ENCODE results near the gene SORBS1.

SORBS1 gene

DNA sequence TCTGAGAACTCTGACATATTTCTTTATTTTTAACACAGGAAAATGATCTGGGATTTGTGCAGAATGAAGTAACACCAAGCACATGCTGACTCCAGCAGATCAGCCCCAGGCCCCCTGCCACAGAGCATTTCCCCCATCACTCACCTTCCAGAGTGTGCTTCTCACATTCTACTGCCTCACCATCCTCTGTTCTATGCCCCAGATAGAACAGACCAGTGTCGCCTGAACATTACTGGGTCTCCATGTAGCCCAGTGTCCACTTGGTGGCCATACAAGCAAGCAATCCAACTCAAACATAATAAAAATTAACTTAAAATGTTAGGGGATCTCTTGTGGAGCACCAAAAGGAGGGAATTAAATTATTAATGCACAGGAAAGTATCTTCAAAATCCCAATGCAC is 58.8 kb downstream of the SORBS1 start:
- in situ Hi-C loops (cut with MboI; ENCODE audit: low pct_unique_long_range_greater_than_20kb, low sequenced_read_pairs, unreplicated experiment): no loop called here
- no peak for DNase-seq (ENCODE audit: low spot score)
- TF ChIP-seq, protein P1, sequence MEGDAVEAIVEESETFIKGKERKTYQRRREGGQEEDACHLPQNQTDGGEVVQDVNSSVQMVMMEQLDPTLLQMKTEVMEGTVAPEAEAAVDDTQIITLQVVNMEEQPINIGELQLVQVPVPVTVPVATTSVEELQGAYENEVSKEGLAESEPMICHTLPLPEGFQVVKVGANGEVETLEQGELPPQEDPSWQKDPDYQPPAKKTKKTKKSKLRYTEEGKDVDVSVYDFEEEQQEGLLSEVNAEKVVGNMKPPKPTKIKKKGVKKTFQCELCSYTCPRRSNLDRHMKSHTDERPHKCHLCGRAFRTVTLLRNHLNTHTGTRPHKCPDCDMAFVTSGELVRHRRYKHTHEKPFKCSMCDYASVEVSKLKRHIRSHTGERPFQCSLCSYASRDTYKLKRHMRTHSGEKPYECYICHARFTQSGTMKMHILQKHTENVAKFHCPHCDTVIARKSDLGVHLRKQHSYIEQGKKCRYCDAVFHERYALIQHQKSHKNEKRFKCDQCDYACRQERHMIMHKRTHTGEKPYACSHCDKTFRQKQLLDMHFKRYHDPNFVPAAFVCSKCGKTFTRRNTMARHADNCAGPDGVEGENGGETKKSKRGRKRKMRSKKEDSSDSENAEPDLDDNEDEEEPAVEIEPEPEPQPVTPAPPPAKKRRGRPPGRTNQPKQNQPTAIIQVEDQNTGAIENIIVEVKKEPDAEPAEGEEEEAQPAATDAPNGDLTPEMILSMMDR (IDR thresholded peaks at IDR 0.05; ENCODE audit: extremely low read depth, insufficient read depth, missing control alignments): no peak

DNA sequence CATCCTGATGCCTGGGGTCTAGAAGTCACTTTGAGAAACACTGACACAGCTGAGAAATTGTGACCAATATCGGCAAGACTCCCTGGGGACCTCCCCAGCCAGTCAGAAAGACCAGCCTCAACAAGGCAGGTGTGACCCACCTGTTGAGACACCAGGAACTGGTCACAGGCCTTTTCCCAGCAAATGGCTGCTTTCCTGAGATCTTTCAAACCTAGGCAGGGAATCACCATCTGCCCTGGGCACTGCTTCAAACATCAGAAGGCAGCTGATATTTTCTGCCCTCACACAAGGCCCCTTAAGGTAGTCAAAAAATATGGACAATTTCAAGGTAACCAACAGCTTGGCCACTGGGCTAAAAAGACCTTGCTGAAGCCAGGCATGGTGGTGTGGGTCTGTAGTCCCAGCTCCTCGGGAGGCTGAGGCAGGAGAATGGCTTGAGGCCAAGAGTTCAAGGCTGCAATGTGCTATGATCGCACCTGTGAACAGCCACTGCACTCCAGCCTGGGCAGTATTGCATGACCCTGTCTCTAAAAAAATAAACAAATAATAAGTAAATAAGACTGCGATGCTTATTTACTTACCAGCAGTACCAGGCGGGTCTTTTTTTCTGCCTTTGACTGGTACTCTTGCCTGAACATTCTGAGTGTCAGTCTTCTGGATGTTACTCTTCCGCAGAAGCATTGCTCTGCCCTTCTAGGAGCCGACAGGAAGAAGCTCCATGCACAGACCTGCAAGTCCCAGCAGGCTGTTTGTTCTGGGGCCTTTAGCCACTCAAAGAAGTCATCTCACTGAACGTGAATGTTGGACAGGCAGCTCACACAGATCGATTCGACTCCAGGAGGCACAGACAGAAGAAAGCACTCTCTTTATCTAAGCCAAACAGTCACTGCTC is 59.7 kb downstream of the SORBS1 start:
- in situ Hi-C loops (cut with MboI; ENCODE audit: low pct_unique_long_range_greater_than_20kb, low sequenced_read_pairs, unreplicated experiment): no loop called here
- no peak for DNase-seq (ENCODE audit: low spot score)

DNA sequence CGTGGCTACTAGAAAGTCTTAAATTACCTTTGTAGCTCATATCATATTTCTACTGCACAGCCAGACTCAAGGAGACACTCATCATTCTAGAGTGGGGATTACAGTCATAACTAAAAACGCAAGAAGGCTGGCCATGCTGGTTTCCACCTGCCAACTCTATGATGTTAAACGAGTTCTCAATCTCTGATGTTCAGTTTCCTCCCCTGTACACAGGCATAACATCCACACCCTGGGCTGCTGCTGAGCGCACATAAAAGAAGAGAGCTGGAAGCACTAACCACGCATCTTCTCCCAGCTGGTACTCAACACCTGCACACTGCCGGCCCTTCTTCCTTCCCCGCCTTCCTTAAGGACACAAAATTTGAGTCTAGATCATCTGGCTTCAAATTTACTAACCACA is 60.5 kb downstream of the SORBS1 start:
- TF ChIP-seq, protein P1 (IDR thresholded peaks at IDR 0.05; ENCODE audit: extremely low read depth, insufficient read depth, missing control alignments): no peak
- in situ Hi-C loops (cut with MboI; ENCODE audit: low pct_unique_long_range_greater_than_20kb, low sequenced_read_pairs, unreplicated experiment): no loop called here
- no peak for DNase-seq (ENCODE audit: low spot score)

More for the DNA sequence above, 59.7 kb downstream of the SORBS1 start:
- TF ChIP-seq, protein P1 (IDR thresholded peaks at IDR 0.05; ENCODE audit: extremely low read depth, insufficient read depth, missing control alignments): no peak

DNA sequence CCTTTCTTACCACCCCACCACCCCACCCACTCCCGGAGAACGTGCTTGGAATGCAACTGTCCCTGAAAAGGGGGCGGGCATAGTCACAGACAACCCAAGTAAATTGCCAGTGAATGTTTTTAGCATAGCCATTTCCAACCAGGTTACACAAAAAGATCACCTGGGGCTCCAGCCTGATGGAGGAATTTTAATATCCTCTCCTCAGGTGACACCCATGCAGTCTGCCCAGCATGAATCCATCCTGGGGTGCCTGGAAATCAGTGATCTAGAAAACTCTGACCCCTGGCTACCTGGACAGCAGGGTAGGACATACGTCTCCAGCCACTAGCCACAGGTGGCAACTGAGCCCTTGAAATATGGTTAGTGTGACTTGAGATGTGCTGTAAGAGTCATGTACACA is 61.1 kb downstream of the SORBS1 start:
- in situ Hi-C loops (cut with MboI; ENCODE audit: low pct_unique_long_range_greater_than_20kb, low sequenced_read_pairs, unreplicated experiment): no loop called here
- no peak for DNase-seq (ENCODE audit: low spot score)
- TF ChIP-seq, protein P1 (IDR thresholded peaks at IDR 0.05; ENCODE audit: extremely low read depth, insufficient read depth, missing control alignments): no peak

DNA sequence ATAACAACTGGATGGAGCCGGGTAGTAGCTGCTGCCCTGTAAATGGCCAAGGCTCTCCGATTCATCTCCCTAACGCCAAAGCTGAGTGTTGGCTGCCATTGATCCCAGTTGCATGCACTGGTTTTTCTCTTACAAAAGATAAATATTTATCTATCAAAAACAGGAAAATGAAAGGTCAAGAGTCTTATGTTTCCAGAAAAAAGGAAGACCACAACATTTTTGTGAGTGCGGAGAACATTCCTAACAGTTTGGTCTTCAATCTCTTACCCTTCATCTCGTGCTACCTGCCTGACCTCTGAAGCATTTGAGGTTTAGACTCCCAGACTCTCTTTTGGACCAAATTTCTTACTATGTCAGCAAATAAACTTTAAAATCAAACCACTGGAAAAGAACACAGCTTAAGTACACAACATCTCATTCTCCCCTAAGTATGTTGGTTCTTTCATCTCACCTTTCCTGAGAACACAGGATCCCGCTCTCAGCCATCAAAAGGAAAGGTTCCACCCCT is 61.6 kb downstream of the SORBS1 start:
- in situ Hi-C loops (cut with MboI; ENCODE audit: low pct_unique_long_range_greater_than_20kb, low sequenced_read_pairs, unreplicated experiment): no loop called here
- TF ChIP-seq, protein P1 (IDR thresholded peaks at IDR 0.05; ENCODE audit: extremely low read depth, insufficient read depth, missing control alignments): no peak
- no peak for DNase-seq (ENCODE audit: low spot score)

DNA sequence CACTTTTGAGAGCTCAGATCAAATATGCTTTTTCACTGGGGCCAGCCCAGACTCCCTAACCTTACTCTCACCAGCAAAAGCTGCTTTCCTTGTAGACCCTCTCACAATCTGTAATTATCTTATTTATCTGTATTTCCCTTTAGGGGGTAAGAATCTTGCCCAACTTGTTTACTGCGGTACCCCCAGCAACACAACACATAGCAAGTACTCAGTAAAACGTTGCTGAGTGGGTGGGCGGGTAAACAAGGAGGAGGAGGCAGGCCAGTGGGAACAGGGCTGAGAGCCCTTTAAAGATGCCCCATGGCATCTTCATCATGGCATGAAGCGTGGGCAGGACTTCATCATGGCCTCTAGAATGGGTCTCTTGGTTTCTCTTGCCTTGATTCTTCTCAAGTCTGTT is 64.2 kb downstream of the SORBS1 start:
- TF ChIP-seq, protein P1 (IDR thresholded peaks at IDR 0.05; ENCODE audit: extremely low read depth, insufficient read depth, missing control alignments): no peak

More for the DNA sequence above, 64.2 kb downstream of the SORBS1 start:
- in situ Hi-C loops (cut with MboI; ENCODE audit: low pct_unique_long_range_greater_than_20kb, low sequenced_read_pairs, unreplicated experiment): no loop called here
- no peak for DNase-seq (ENCODE audit: low spot score)

All from GM13977 (cell line).